ENCODE data around the gene CDK4.

DNA sequence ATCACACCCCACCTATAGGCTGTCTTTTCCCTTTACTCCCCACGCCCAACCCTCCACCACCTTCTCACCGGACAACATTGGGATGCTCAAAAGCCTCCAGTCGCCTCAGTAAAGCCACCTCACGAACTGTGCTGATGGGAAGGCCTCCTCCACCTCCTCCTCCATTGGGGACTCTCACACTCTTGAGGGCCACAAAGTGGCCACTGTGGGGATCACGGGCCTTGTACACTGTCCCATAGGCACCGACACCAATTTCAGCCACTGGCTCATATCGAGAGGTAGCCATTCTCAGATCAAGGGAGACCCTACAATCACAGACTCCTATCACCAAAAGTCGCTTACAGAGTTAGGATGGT is 700 bp downstream of the CDK4 start:
- TF ChIP-seq, protein P1, sequence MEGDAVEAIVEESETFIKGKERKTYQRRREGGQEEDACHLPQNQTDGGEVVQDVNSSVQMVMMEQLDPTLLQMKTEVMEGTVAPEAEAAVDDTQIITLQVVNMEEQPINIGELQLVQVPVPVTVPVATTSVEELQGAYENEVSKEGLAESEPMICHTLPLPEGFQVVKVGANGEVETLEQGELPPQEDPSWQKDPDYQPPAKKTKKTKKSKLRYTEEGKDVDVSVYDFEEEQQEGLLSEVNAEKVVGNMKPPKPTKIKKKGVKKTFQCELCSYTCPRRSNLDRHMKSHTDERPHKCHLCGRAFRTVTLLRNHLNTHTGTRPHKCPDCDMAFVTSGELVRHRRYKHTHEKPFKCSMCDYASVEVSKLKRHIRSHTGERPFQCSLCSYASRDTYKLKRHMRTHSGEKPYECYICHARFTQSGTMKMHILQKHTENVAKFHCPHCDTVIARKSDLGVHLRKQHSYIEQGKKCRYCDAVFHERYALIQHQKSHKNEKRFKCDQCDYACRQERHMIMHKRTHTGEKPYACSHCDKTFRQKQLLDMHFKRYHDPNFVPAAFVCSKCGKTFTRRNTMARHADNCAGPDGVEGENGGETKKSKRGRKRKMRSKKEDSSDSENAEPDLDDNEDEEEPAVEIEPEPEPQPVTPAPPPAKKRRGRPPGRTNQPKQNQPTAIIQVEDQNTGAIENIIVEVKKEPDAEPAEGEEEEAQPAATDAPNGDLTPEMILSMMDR (conservative IDR thresholded peaks at IDR 0.05): no peak
- TF ChIP-seq EZH2 (IDR thresholded peaks at IDR 0.05; ENCODE audit: low read depth): no peak

Data from PC-9 (cell line).